Measurements from ENCODE around the gene KRT23.
A peak's percentile ranks its signal among the peaks of the same experiment; 100 is the strongest.

The KRT23 gene

GRCh38 chr17:40915721-40916256, 21.7 kb downstream of the KRT23 start:
- no peak for DNase-seq
- Histone ChIP-seq H3K23ac (ENCODE audit: low read length) (no peak overlapping the region), H3K36me3 (ENCODE audit: control insufficient read depth, insufficient read depth, low read length) (no peaks in the 10 kb centered on the region), H2BK5ac (ENCODE audit: low read length) (no peak overlapping the region), H3K18ac (ENCODE audit: low read length) (no peak overlapping the region), H3K79me1 (ENCODE audit: low read length) (no peaks in the 10 kb centered on the region), H4K5ac (ENCODE audit: low read length) (no peak overlapping the region), H3K4me3 (ENCODE audit: low read length) (no peak overlapping the region), H3K79me2 (ENCODE audit: control insufficient read depth, insufficient read depth, low read length) (no peaks in the 10 kb centered on the region), H2AK5ac (ENCODE audit: low read length) (no peak overlapping the region), H2BK120ac (ENCODE audit: low read depth, low read length) (no peak overlapping the region), H3K4ac (ENCODE audit: low read depth, low read length) (no peak overlapping the region), H3K4me2 (ENCODE audit: low read length) (no peak overlapping the region), H2BK15ac (replicated peaks; ENCODE audit: low read depth) (no peak overlapping the region), H3K4me1 (ENCODE audit: control insufficient read depth, low read depth, low read length) (no peaks in the 10 kb centered on the region), H3K27ac (ENCODE audit: low read depth, low read length) (no peak overlapping the region), H3K27me3 (ENCODE audit: insufficient read depth, low read length, poor library complexity) (no peaks in the 10 kb centered on the region), H3K9ac (ENCODE audit: low read length) (no peak overlapping the region), H3K56ac (ENCODE audit: low read length) (no peak overlapping the region), H4K8ac (ENCODE audit: low read depth, low read length) (no peak overlapping the region)
- WGBS (ENCODE audit: extremely low coverage, insufficient coverage, low lambda C conversion rate) = no CpG with 5 or more reads among the region's 2 CpGs

GRCh38 chr17:40915199-40915661, 22.2 kb downstream of the KRT23 start:
- Histone ChIP-seq H2BK15ac (replicated peaks; ENCODE audit: low read depth) (no peak overlapping the region), H3K18ac (ENCODE audit: low read length) (no peak overlapping the region), H3K4me2 (ENCODE audit: low read length) (no peak overlapping the region), H3K4me1 (ENCODE audit: control insufficient read depth, low read depth, low read length) (no peaks in the 10 kb centered on the region), H2AK5ac (ENCODE audit: low read length) (no peak overlapping the region), H3K9ac (ENCODE audit: low read length) (no peak overlapping the region), H3K27me3 (ENCODE audit: insufficient read depth, low read length, poor library complexity) (no peaks in the 10 kb centered on the region), H2BK120ac (ENCODE audit: low read depth, low read length) (no peak overlapping the region), H3K79me2 (ENCODE audit: control insufficient read depth, insufficient read depth, low read length) (no peaks in the 10 kb centered on the region), H3K23ac (ENCODE audit: low read length) (no peak overlapping the region), H3K36me3 (ENCODE audit: control insufficient read depth, insufficient read depth, low read length) (no peaks in the 10 kb centered on the region), H3K79me1 (ENCODE audit: low read length) (no peaks in the 10 kb centered on the region), H2BK5ac (ENCODE audit: low read length) (no peak overlapping the region), H3K4me3 (ENCODE audit: low read length) (no peak overlapping the region), H4K8ac (ENCODE audit: low read depth, low read length) (no peak overlapping the region), H4K5ac (ENCODE audit: low read length) (no peak overlapping the region), H3K27ac (ENCODE audit: low read depth, low read length) (no peak overlapping the region), H3K56ac (ENCODE audit: low read length) (no peak overlapping the region), H3K4ac (ENCODE audit: low read depth, low read length) (no peak overlapping the region)
- peak; percentile 84 for DNase-seq
- WGBS (ENCODE audit: extremely low coverage, insufficient coverage, low lambda C conversion rate) = no CpG with 5 or more reads among the region's 3 CpGs

- H3K79me2 ChIP-seq (ENCODE audit: control insufficient read depth, insufficient read depth, low read length) = no peaks in the 10 kb centered on the region
- no peak overlapping the region for H3K4me3 ChIP-seq (ENCODE audit: low read length)
- no peak overlapping the region for H3K27ac ChIP-seq (ENCODE audit: low read depth, low read length)
- H3K4me1 ChIP-seq (ENCODE audit: control insufficient read depth, low read depth, low read length) = no peaks in the 10 kb centered on the region
- H4K8ac ChIP-seq (ENCODE audit: low read depth, low read length) = no peak overlapping the region
- no peaks in the 10 kb centered on the region for H3K36me3 ChIP-seq (ENCODE audit: control insufficient read depth, insufficient read depth, low read length)
- no peak overlapping the region for H3K18ac ChIP-seq (ENCODE audit: low read length)
- no peak overlapping the region for H3K9ac ChIP-seq (ENCODE audit: low read length)
- H3K79me1 ChIP-seq (ENCODE audit: low read length) = no peaks in the 10 kb centered on the region
- no peak overlapping the region for H3K23ac ChIP-seq (ENCODE audit: low read length)
- WGBS (ENCODE audit: extremely low coverage, insufficient coverage, low lambda C conversion rate) = no CpG with 5 or more reads among the region's 3 CpGs
- no peak overlapping the region for H2BK5ac ChIP-seq (ENCODE audit: low read length)
- H2BK15ac ChIP-seq (replicated peaks; ENCODE audit: low read depth) = no peak overlapping the region
- H3K4ac ChIP-seq (ENCODE audit: low read depth, low read length) = no peak overlapping the region
- H2BK120ac ChIP-seq (ENCODE audit: low read depth, low read length) = no peak overlapping the region
- H3K27me3 ChIP-seq (ENCODE audit: insufficient read depth, low read length, poor library complexity) = no peaks in the 10 kb centered on the region
- no peak overlapping the region for H2AK5ac ChIP-seq (ENCODE audit: low read length)
- DNase-seq = no peak
- H3K4me2 ChIP-seq (ENCODE audit: low read length) = no peak overlapping the region
- no peak overlapping the region for H4K5ac ChIP-seq (ENCODE audit: low read length)
- H3K56ac ChIP-seq (ENCODE audit: low read length) = no peak overlapping the region
Measured at GRCh38 chr17:40914075-40914855, 23.2 kb downstream of the KRT23 start.

GRCh38 chr17:40912486-40913210, 24.8 kb downstream of the KRT23 start:
- no peaks in the 10 kb centered on the region for H3K79me2 ChIP-seq (ENCODE audit: control insufficient read depth, insufficient read depth, low read length)
- no peak overlapping the region for H3K27ac ChIP-seq (ENCODE audit: low read depth, low read length)
- H3K4me3 ChIP-seq (ENCODE audit: low read length) = no peak overlapping the region
- no peak overlapping the region for H2BK5ac ChIP-seq (ENCODE audit: low read length)
- no peak overlapping the region for H3K23ac ChIP-seq (ENCODE audit: low read length)
- H4K8ac ChIP-seq (ENCODE audit: low read depth, low read length) = no peak overlapping the region
- H3K4me2 ChIP-seq (ENCODE audit: low read length) = no peak overlapping the region
- H3K27me3 ChIP-seq (ENCODE audit: insufficient read depth, low read length, poor library complexity) = no peaks in the 10 kb centered on the region
- no peaks in the 10 kb centered on the region for H3K36me3 ChIP-seq (ENCODE audit: control insufficient read depth, insufficient read depth, low read length)
- H2AK5ac ChIP-seq (ENCODE audit: low read length) = no peak overlapping the region
- H3K4ac ChIP-seq (ENCODE audit: low read depth, low read length) = no peak overlapping the region
- no peaks in the 10 kb centered on the region for H3K4me1 ChIP-seq (ENCODE audit: control insufficient read depth, low read depth, low read length)
- H3K56ac ChIP-seq (ENCODE audit: low read length) = no peak overlapping the region
- no peak overlapping the region for H4K5ac ChIP-seq (ENCODE audit: low read length)
- no peak overlapping the region for H2BK120ac ChIP-seq (ENCODE audit: low read depth, low read length)
- H2BK15ac ChIP-seq (replicated peaks; ENCODE audit: low read depth) = no peak overlapping the region
- H3K79me1 ChIP-seq (ENCODE audit: low read length) = no peaks in the 10 kb centered on the region
- DNase-seq = no peak
- H3K9ac ChIP-seq (ENCODE audit: low read length) = no peak overlapping the region
- no peak overlapping the region for H3K18ac ChIP-seq (ENCODE audit: low read length)
- no CpG with 5 or more reads among the region's 13 CpGs for WGBS (ENCODE audit: extremely low coverage, insufficient coverage, low lambda C conversion rate)

- WGBS (ENCODE audit: extremely low coverage, insufficient coverage, low lambda C conversion rate) = no CpG with 5 or more reads among the region's 3 CpGs
- DNase-seq = no peak
Measured at GRCh38 chr17:40910441-40910841, 27.0 kb downstream of the KRT23 start.

More at GRCh38 chr17:40910441-40910841, 27.0 kb downstream of the KRT23 start:
- H3K79me1 ChIP-seq (ENCODE audit: low read length) = no peaks in the 10 kb centered on the region
- H2BK5ac ChIP-seq (ENCODE audit: low read length) = no peak overlapping the region
- H3K4me3 ChIP-seq (ENCODE audit: low read length) = no peak overlapping the region
- no peaks in the 10 kb centered on the region for H3K79me2 ChIP-seq (ENCODE audit: control insufficient read depth, insufficient read depth, low read length)
- no peak overlapping the region for H4K8ac ChIP-seq (ENCODE audit: low read depth, low read length)
- no peak overlapping the region for H3K18ac ChIP-seq (ENCODE audit: low read length)
- H2AK5ac ChIP-seq (ENCODE audit: low read length) = no peak overlapping the region
- H3K23ac ChIP-seq (ENCODE audit: low read length) = no peak overlapping the region
- H3K27ac ChIP-seq (ENCODE audit: low read depth, low read length) = no peak overlapping the region
- H4K5ac ChIP-seq (ENCODE audit: low read length) = no peak overlapping the region
- H3K36me3 ChIP-seq (ENCODE audit: control insufficient read depth, insufficient read depth, low read length) = no peaks in the 10 kb centered on the region
- H2BK15ac ChIP-seq (replicated peaks; ENCODE audit: low read depth) = no peak overlapping the region
- no peaks in the 10 kb centered on the region for H3K4me1 ChIP-seq (ENCODE audit: control insufficient read depth, low read depth, low read length)
- no peak overlapping the region for H3K4me2 ChIP-seq (ENCODE audit: low read length)
- no peak overlapping the region for H2BK120ac ChIP-seq (ENCODE audit: low read depth, low read length)
- H3K56ac ChIP-seq (ENCODE audit: low read length) = no peak overlapping the region
- no peak overlapping the region for H3K4ac ChIP-seq (ENCODE audit: low read depth, low read length)
- H3K9ac ChIP-seq (ENCODE audit: low read length) = no peak overlapping the region
- H3K27me3 ChIP-seq (ENCODE audit: insufficient read depth, low read length, poor library complexity) = no peaks in the 10 kb centered on the region
